Measurements from ENCODE around the gene LRRC25. TPM values are rescaled to one million over a fixed set of nuclear protein-coding genes. Genes with fewer than 3 reads are reported as not detected.

Gene LRRC25
- total and polyA plus RNA-seq, 10 donors, result 14.6 to 164 (median 87.3) TPM

- Histone ChIP-seq H3K9me3 (no peaks in the 10 kb centered on the region), H3K36me3 (peaks cover 0 to 13% (median 0%) of the 10 kb centered on the region in 6 donors), H3K4me1 (peaks cover 50 to 96% (median 88%) of the 10 kb centered on the region in 6 donors), H3K27ac (peak overlapping the region in 4 of 8 donors; percentile 42 to 92 (median 69)), H3K27me3 (replicated peaks in 1 of 7) (peaks cover 0 to 15% (median 0%) of the 10 kb centered on the region in 7 donors), H3K4me3 (no peak overlapping the region)
- intact Hi-C loops (cut with DNase I; ENCODE audit: low total_unique reads), result no loop called here
- WGBS, 5 donors, result 75 to 85% (median 78%) methylated on average over 22 of the region's 22 CpGs
- TF ChIP-seq POLR2A (IDR thresholded peaks at IDR 0.05), result no peak
- no peak for TF ChIP-seq POLR2AphosphoS5 (IDR thresholded peaks at IDR 0.05)
- no peak for TF ChIP-seq CTCF (IDR thresholded peaks at IDR 0.05 in 8 of 11, conservative IDR thresholded peaks at IDR 0.05 in 3 of 11)
- no peak for DNase-seq
Observed at GRCh38 chr19:18424122-18424889, 26.9 kb upstream of the LRRC25 start.

- H3K4me3 ChIP-seq, result peak overlapping the region in 1 of 8 donors; percentile 47
- H3K27ac ChIP-seq, result peak overlapping the region in 5 of 8 donors; percentile 48 to 94 (median 90)
- TF ChIP-seq POLR2A (IDR thresholded peaks at IDR 0.05) (no peak), POLR2AphosphoS5 (IDR thresholded peaks at IDR 0.05) (no peak), CTCF (IDR thresholded peaks at IDR 0.05 in 8 of 11, conservative IDR thresholded peaks at IDR 0.05 in 3 of 11) (no peak)
- H3K4me1 ChIP-seq, result peaks cover 50 to 95% (median 86%) of the 10 kb centered on the region in 6 donors
- no peaks in the 10 kb centered on the region for H3K9me3 ChIP-seq
- no peak for DNase-seq
- intact Hi-C loops (cut with DNase I; ENCODE audit: low total_unique reads), result no loop called here
- peaks cover 0 to 17% (median 0%) of the 10 kb centered on the region in 7 donors for H3K27me3 ChIP-seq (replicated peaks in 1 of 7)
- H3K36me3 ChIP-seq, result peaks cover 0 to 13% (median 0%) of the 10 kb centered on the region in 6 donors
- 84 to 91% (median 86%) methylated on average over 20 to 21 of the region's 21 CpGs for WGBS, 5 donors
Observed at GRCh38 chr19:18423258-18424020, 26.0 kb upstream of the LRRC25 start.

GRCh38 chr19:18422530-18423191 is 25.2 kb upstream of the LRRC25 start:
- WGBS, 5 donors, result 33 to 62% (median 39%) methylated on average over 13 to 14 of the region's 14 CpGs
- TF ChIP-seq POLR2AphosphoS5 (IDR thresholded peaks at IDR 0.05), result peak in 2 of 3 donors; percentile 29 to 60
- TF ChIP-seq CTCF (IDR thresholded peaks at IDR 0.05 in 8 of 11, conservative IDR thresholded peaks at IDR 0.05 in 3 of 11), result no peak
- peaks cover 0 to 7% (median 0%) of the 10 kb centered on the region in 6 donors for H3K36me3 ChIP-seq
- H3K27ac ChIP-seq, result peak overlapping the region in 7 of 8 donors; percentile 15 to 94 (median 85)
- H3K9me3 ChIP-seq, result no peaks in the 10 kb centered on the region
- H3K4me1 ChIP-seq, result peaks cover 58 to 95% (median 89%) of the 10 kb centered on the region in 6 donors
- peak; percentile 86 for DNase-seq
- peaks cover 0 to 25% (median 6%) of the 10 kb centered on the region in 7 donors for H3K27me3 ChIP-seq (replicated peaks in 1 of 7)
- intact Hi-C loops (cut with DNase I; ENCODE audit: low total_unique reads), result no loop called here
- peak overlapping the region in 1 of 8 donors; percentile 47 for H3K4me3 ChIP-seq

All from spleen (tissue), 11 donors.